ENCODE data around the gene MCM7.

The MCM7 gene

GRCh38 chr7:100124301-100125230 is 23.4 kb upstream of the MCM7 start:
- DNase-seq (ENCODE audit: low read depth in 2 of 3, low spot score in 1 of 3): no peak

- DNase-seq (ENCODE audit: low read depth in 2 of 3, low spot score in 1 of 3): no peak
These were observed 21.4 kb upstream of the MCM7 start for GRCh38 chr7:100122568-100122967.

GRCh38 chr7:100122067-100122466 is 20.9 kb upstream of the MCM7 start:
- no peak for DNase-seq (ENCODE audit: low read depth in 2 of 3, low spot score in 1 of 3)

GRCh38 chr7:100120733-100121036 is 19.5 kb upstream of the MCM7 start:
- no peak for DNase-seq (ENCODE audit: low read depth in 2 of 3, low spot score in 1 of 3)

GRCh38 chr7:100119970-100120732 is 19.0 kb upstream of the MCM7 start:
- DNase-seq (ENCODE audit: low read depth in 2 of 3, low spot score in 1 of 3): peak in 2 of 3 donors; percentile 50 to 60

GRCh38 chr7:100119072-100119969 is 18.1 kb upstream of the MCM7 start, which contains the start of the genes CNPY4 and TAF6:
Gene CNPY4, plus strand, starts transcription at chr7:100119634. Its CDS starts 111 bp downstream, at chr7:100119745.
Gene TAF6, minus strand, starts transcription at chr7:100119358. Its CDS starts 5,149 bp downstream, at chr7:100114209.
- peak; percentile 89 to 94 (median 90) for DNase-seq (ENCODE audit: low read depth in 2 of 3, low spot score in 1 of 3)

- no peak for DNase-seq (ENCODE audit: low read depth in 2 of 3, low spot score in 1 of 3)
These were observed 17.3 kb upstream of the MCM7 start for GRCh38 chr7:100118388-100119071.

- DNase-seq (ENCODE audit: low read depth in 2 of 3, low spot score in 1 of 3): no peak
These were observed 13.8 kb upstream of the MCM7 start for GRCh38 chr7:100115026-100115425.

- DNase-seq (ENCODE audit: low read depth in 2 of 3, low spot score in 1 of 3): no peak
These were observed 10.7 kb upstream of the MCM7 start for GRCh38 chr7:100111914-100112313.

GRCh38 chr7:100111156-100111555 is 10.0 kb upstream of the MCM7 start:
- no peak for DNase-seq (ENCODE audit: low read depth in 2 of 3, low spot score in 1 of 3)

GRCh38 chr7:100109521-100110163 is 8.4 kb upstream of the MCM7 start:
- DNase-seq (ENCODE audit: low read depth in 2 of 3, low spot score in 1 of 3): no peak

GRCh38 chr7:100107890-100108289 is 6.7 kb upstream of the MCM7 start:
- DNase-seq (ENCODE audit: low read depth in 2 of 3, low spot score in 1 of 3): no peak

- DNase-seq (ENCODE audit: low read depth in 2 of 3, low spot score in 1 of 3): no peak
These were observed 6.0 kb upstream of the MCM7 start for GRCh38 chr7:100107125-100107737.

- no peak for DNase-seq (ENCODE audit: low read depth in 2 of 3, low spot score in 1 of 3)
These were observed 5.4 kb upstream of the MCM7 start for GRCh38 chr7:100106633-100107032.

- no peak for DNase-seq (ENCODE audit: low read depth in 2 of 3, low spot score in 1 of 3)
These were observed 4.3 kb upstream of the MCM7 start for GRCh38 chr7:100105534-100105933.

- no peak for DNase-seq (ENCODE audit: low read depth in 2 of 3, low spot score in 1 of 3)
These were observed 2.0 kb upstream of the MCM7 start for GRCh38 chr7:100102950-100103840.

GRCh38 chr7:100100420-100101015 is 679 bp downstream of the MCM7 start:
- peak; percentile 70 to 83 (median 76) for DNase-seq (ENCODE audit: low read depth in 2 of 3, low spot score in 1 of 3)

- DNase-seq (ENCODE audit: low read depth in 2 of 3, low spot score in 1 of 3): no peak
These were observed 1.7 kb downstream of the MCM7 start for GRCh38 chr7:100099452-100099851.
